Body of pancreas (tissue), 4 donors: ENCODE measurements around the gene CES2.

Experiments
- CTCF ChIP-seq, 7 experiments: fragments of 450-650 bp in 4 of 7; fragments of 200-600 bp in 3 of 7; sonication (generic) in 3 of 7; IDR thresholded peaks; one replicate each; pipeline ENCODE4 v1.5.1; 2016 to 2019; ENCODE audit warnings: antibody characterized with exemption in 7 of 7
- POLR2A ChIP-seq, 3 donors: fragments of 450-650 bp; IDR thresholded peaks; one replicate each; pipeline ENCODE4 v1.6.1; 2016; ENCODE audit warnings: antibody characterized with exemption in 3 of 3, mild to moderate bottlenecking in 2 of 3

GRCh38 chr16:66925322-66925840, 9.9 kb upstream of the CES2 start, which contains the start of gene RRAD:
- TF ChIP-seq CTCF (IDR thresholded peaks at IDR 0.05) (no peak), POLR2A (IDR thresholded peaks at IDR 0.05) (peak in 1 of 3 donors; percentile 11)
